ENCODE data around the gene BMP10.

Gene BMP10

DNA sequence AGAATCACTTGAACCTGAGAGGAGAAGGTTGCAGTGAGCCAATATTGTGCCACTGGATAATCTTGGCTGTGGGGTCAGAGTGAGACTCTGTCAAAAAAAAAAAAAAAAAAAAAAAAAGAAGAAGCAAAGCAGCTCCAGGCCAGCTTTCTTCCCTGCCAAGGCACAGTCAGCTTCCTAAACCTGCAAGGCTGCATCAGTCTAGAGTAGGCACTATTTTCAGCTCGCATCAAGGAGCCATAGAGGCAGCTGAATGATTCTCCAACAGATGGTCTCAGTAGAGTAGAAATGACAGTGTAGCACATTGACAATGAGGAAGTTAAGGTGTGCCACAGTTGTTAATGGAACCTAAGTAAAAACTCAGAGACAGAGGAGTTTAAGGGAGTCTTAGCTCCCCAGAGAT, 35.6 kb downstream of the BMP10 start:
- Histone ChIP-seq H3K9me3 (ENCODE audit: control insufficient read depth, low read length) (no peaks in the 10 kb centered on the region), H2BK120ac (ENCODE audit: low read depth, low read length) (no peak overlapping the region), H3K14ac (ENCODE audit: low read length in 2 of 2) (no peak overlapping the region), H4K8ac (ENCODE audit: low read length) (no peak overlapping the region), H3K27me3 (ENCODE audit: control insufficient read depth in 1 of 2, insufficient read depth in 1 of 2, low read length in 2 of 2) (no peaks in the 10 kb centered on the region), H3K79me1 (replicated peaks; ENCODE audit: low read length, poor library complexity, severe bottlenecking) (no peaks in the 10 kb centered on the region), H2AFZ (ENCODE audit: low read depth, low read length) (no peak overlapping the region), H3K4me2 (ENCODE audit: low read length, poor library complexity, severe bottlenecking) (no peak overlapping the region), H3K27ac (ENCODE audit: low read length, poor library complexity, severe bottlenecking) (no peak overlapping the region), H3K4me3 (ENCODE audit: insufficient read depth in 1 of 2, low read depth in 1 of 2, low read length in 2 of 2) (no peak overlapping the region), H3K4me1 (ENCODE audit: control insufficient read depth, insufficient read depth, low read depth, low read length) (peaks cover 13% of the 10 kb centered on the region), H2BK12ac (ENCODE audit: low read length in 2 of 2) (no peak overlapping the region), H4K91ac (ENCODE audit: low read length) (no peak overlapping the region), H2BK15ac (ENCODE audit: low read depth, poor library complexity, severe bottlenecking) (no peak overlapping the region), H3K4ac (ENCODE audit: low read depth in 1 of 2, low read length in 2 of 2) (no peak overlapping the region), H3K18ac (ENCODE audit: low read depth in 1 of 2, low read length in 2 of 2) (peak overlapping the region in 1 of 2 experiments; percentile 40), H2AK5ac (ENCODE audit: low read length, severe bottlenecking) (no peak overlapping the region), H3K36me3 (ENCODE audit: control insufficient read depth in 1 of 2, insufficient read depth in 2 of 2, low read depth in 1 of 2, low read length in 2 of 2) (no peaks in the 10 kb centered on the region), H2BK5ac (ENCODE audit: low read depth, low read length, poor library complexity, severe bottlenecking) (no peak overlapping the region), H3K9ac (ENCODE audit: low read length) (no peak overlapping the region), H3K23ac (ENCODE audit: low read length in 2 of 2) (no peak overlapping the region)
- DNase-seq = no peak
- 92% methylated on average over 1 of the region's 1 CpG for WGBS

DNA sequence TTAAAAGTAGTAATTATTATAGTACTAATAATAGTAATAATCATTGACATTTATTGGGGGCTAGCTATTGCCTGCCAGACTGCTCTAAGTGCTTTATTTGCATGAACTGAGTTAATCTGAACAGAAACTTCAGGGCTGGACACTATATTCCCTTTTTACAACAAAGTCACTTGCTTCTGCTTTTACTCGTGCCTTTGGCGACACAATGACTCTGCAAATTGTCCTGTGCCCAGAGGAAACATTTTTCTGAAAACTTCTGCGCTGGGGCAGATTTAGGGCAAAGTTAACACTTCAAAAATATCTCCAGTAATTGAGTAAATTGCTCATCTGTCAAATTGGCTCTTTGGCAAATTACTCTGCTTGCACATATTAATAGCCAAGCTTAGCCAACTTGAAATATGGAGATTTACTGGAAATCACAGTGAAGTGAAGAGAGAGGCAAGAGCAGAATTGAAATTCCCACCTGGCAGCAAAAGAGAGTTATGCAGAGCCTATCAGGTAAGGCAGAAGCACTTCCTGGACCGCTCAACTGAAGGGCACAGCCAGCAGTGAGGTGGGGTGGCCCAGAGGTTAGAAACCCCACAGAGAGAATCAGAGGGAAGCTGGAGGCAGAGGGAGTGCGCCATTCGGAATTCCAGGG, 36.3 kb downstream of the BMP10 start:
- Histone ChIP-seq H4K8ac (ENCODE audit: low read length) (no peak overlapping the region), H2BK12ac (ENCODE audit: low read length in 2 of 2) (no peak overlapping the region), H3K23ac (ENCODE audit: low read length in 2 of 2) (no peak overlapping the region), H2AK5ac (ENCODE audit: low read length, severe bottlenecking) (no peak overlapping the region), H3K4me3 (ENCODE audit: insufficient read depth in 1 of 2, low read depth in 1 of 2, low read length in 2 of 2) (no peak overlapping the region), H3K27me3 (ENCODE audit: control insufficient read depth in 1 of 2, insufficient read depth in 1 of 2, low read length in 2 of 2) (no peaks in the 10 kb centered on the region), H3K4me1 (ENCODE audit: control insufficient read depth, insufficient read depth, low read depth, low read length) (peaks cover 13% of the 10 kb centered on the region), H3K36me3 (ENCODE audit: control insufficient read depth in 1 of 2, insufficient read depth in 2 of 2, low read depth in 1 of 2, low read length in 2 of 2) (no peaks in the 10 kb centered on the region), H3K27ac (ENCODE audit: low read length, poor library complexity, severe bottlenecking) (no peak overlapping the region), H4K91ac (ENCODE audit: low read length) (no peak overlapping the region), H3K18ac (ENCODE audit: low read depth in 1 of 2, low read length in 2 of 2) (peak overlapping the region in 1 of 2 experiments; percentile 40), H3K9me3 (ENCODE audit: control insufficient read depth, low read length) (no peaks in the 10 kb centered on the region), H3K4ac (ENCODE audit: low read depth in 1 of 2, low read length in 2 of 2) (peak overlapping the region in 1 of 2 experiments; percentile 46), H2BK15ac (ENCODE audit: low read depth, poor library complexity, severe bottlenecking) (peak overlapping the region; percentile 96), H3K9ac (ENCODE audit: low read length) (no peak overlapping the region), H3K79me1 (replicated peaks; ENCODE audit: low read length, poor library complexity, severe bottlenecking) (no peaks in the 10 kb centered on the region), H2BK120ac (ENCODE audit: low read depth, low read length) (no peak overlapping the region), H2BK5ac (ENCODE audit: low read depth, low read length, poor library complexity, severe bottlenecking) (no peak overlapping the region), H3K4me2 (ENCODE audit: low read length, poor library complexity, severe bottlenecking) (no peak overlapping the region), H3K14ac (ENCODE audit: low read length in 2 of 2) (no peak overlapping the region), H2AFZ (ENCODE audit: low read depth, low read length) (no peak overlapping the region)
- DNase-seq = no peak
- WGBS = 77% methylated on average over 6 of the region's 6 CpGs

DNA sequence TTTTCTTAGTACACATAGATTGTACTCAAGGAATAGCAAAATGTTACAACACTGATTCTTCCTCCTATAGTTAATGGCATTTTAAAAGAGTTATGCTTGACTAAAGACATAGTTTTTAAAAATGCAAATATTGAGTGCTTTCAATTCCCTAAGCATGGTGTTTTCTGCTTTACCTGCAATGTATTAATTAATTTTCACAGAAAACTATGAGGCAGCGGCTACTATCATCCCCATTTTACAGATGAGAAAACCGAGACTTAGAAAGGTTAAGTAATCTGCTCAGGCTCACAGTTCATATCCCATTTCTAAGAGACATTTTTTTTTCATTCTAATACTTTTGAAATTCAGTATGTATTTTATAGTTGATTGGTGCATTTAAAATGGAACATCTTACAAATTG, 38.0 kb downstream of the BMP10 start:
- Histone ChIP-seq H2AFZ (ENCODE audit: low read depth, low read length) (no peak overlapping the region), H2AK5ac (ENCODE audit: low read length, severe bottlenecking) (no peak overlapping the region)
- 100% methylated on average over 1 of the region's 2 CpGs for WGBS

DNA sequence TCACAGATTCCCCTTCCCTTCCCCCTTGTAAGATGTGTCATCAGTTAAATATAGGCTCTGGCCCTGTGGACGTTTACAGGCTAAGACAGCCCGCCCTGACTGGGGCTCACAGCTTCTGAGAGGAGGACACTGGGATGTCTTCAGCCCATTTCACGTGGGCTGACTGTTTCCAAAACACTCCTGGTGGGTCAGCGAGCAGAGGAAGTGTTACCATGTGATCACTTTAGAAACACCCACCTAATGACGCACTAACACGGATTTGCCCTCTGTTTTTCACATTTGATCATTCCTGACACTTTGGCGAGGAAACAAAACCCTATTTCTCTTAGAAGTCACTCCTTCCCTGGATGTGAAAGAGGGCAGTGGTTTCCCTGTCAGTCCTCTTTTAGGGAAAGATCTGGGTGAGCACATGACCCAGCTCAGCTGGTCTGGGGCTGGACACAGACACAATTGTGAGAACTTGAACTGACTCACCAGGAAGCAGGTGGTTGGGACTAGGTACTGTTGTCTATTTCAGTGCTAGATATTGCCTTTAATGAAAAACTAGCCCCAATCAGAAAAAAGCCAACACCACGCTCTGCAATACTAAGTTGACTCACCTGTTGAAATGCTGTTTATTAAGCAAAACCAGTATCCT, 38.8 kb downstream of the BMP10 start:
- no peaks in the 10 kb centered on the region for H3K9me3 ChIP-seq (ENCODE audit: control insufficient read depth, low read length)
- peak overlapping the region; percentile 7 for H2AFZ ChIP-seq (ENCODE audit: low read depth, low read length)
- peak overlapping the region; percentile 6 for H2BK120ac ChIP-seq (ENCODE audit: low read depth, low read length)
- no peak overlapping the region for H3K23ac ChIP-seq (ENCODE audit: low read length in 2 of 2)
- H3K4me3 ChIP-seq (ENCODE audit: insufficient read depth in 1 of 2, low read depth in 1 of 2, low read length in 2 of 2) = no peak overlapping the region
- peak overlapping the region; percentile 51 to 86 for H3K4ac ChIP-seq (ENCODE audit: low read depth in 1 of 2, low read length in 2 of 2)
- no peak overlapping the region for H2BK5ac ChIP-seq (ENCODE audit: low read depth, low read length, poor library complexity, severe bottlenecking)
- H3K4me2 ChIP-seq (ENCODE audit: low read length, poor library complexity, severe bottlenecking) = no peak overlapping the region
- peak overlapping the region; percentile 53 for H4K91ac ChIP-seq (ENCODE audit: low read length)
- peak overlapping the region; percentile 74 for H4K8ac ChIP-seq (ENCODE audit: low read length)
- H3K36me3 ChIP-seq (ENCODE audit: control insufficient read depth in 1 of 2, insufficient read depth in 2 of 2, low read depth in 1 of 2, low read length in 2 of 2) = no peaks in the 10 kb centered on the region
- 29% methylated on average over 8 of the region's 8 CpGs for WGBS
- peak; percentile 96 for DNase-seq
- no peaks in the 10 kb centered on the region for H3K27me3 ChIP-seq (ENCODE audit: control insufficient read depth in 1 of 2, insufficient read depth in 1 of 2, low read length in 2 of 2)
- peak overlapping the region; percentile 50 for H3K9ac ChIP-seq (ENCODE audit: low read length)
- no peak overlapping the region for H3K27ac ChIP-seq (ENCODE audit: low read length, poor library complexity, severe bottlenecking)
- no peak overlapping the region for H3K14ac ChIP-seq (ENCODE audit: low read length in 2 of 2)
- peak overlapping the region; percentile 22 for H2AK5ac ChIP-seq (ENCODE audit: low read length, severe bottlenecking)
- H2BK15ac ChIP-seq (ENCODE audit: low read depth, poor library complexity, severe bottlenecking) = peak overlapping the region; percentile 29
- H2BK12ac ChIP-seq (ENCODE audit: low read length in 2 of 2) = peak overlapping the region; percentile 70 to 83
- H3K18ac ChIP-seq (ENCODE audit: low read depth in 1 of 2, low read length in 2 of 2) = peak overlapping the region; percentile 54 to 69
- H3K4me1 ChIP-seq (ENCODE audit: control insufficient read depth, insufficient read depth, low read depth, low read length) = peaks cover 16% of the 10 kb centered on the region
- H3K79me1 ChIP-seq (replicated peaks; ENCODE audit: low read length, poor library complexity, severe bottlenecking) = no peaks in the 10 kb centered on the region

More for the DNA sequence above, 38.0 kb downstream of the BMP10 start:
- Histone ChIP-seq H2BK12ac (ENCODE audit: low read length in 2 of 2) (no peak overlapping the region), H3K4me2 (ENCODE audit: low read length, poor library complexity, severe bottlenecking) (no peak overlapping the region), H3K9ac (ENCODE audit: low read length) (no peak overlapping the region), H4K8ac (ENCODE audit: low read length) (no peak overlapping the region), H3K4me3 (ENCODE audit: insufficient read depth in 1 of 2, low read depth in 1 of 2, low read length in 2 of 2) (no peak overlapping the region), H3K27me3 (ENCODE audit: control insufficient read depth in 1 of 2, insufficient read depth in 1 of 2, low read length in 2 of 2) (no peaks in the 10 kb centered on the region), H2BK15ac (ENCODE audit: low read depth, poor library complexity, severe bottlenecking) (no peak overlapping the region), H4K91ac (ENCODE audit: low read length) (no peak overlapping the region), H3K4me1 (ENCODE audit: control insufficient read depth, insufficient read depth, low read depth, low read length) (peaks cover 16% of the 10 kb centered on the region), H3K36me3 (ENCODE audit: control insufficient read depth in 1 of 2, insufficient read depth in 2 of 2, low read depth in 1 of 2, low read length in 2 of 2) (no peaks in the 10 kb centered on the region), H3K27ac (ENCODE audit: low read length, poor library complexity, severe bottlenecking) (no peak overlapping the region), H3K79me1 (replicated peaks; ENCODE audit: low read length, poor library complexity, severe bottlenecking) (no peaks in the 10 kb centered on the region), H3K14ac (ENCODE audit: low read length in 2 of 2) (no peak overlapping the region), H3K9me3 (ENCODE audit: control insufficient read depth, low read length) (no peaks in the 10 kb centered on the region), H2BK5ac (ENCODE audit: low read depth, low read length, poor library complexity, severe bottlenecking) (no peak overlapping the region), H3K4ac (ENCODE audit: low read depth in 1 of 2, low read length in 2 of 2) (no peak overlapping the region), H3K18ac (ENCODE audit: low read depth in 1 of 2, low read length in 2 of 2) (no peak overlapping the region), H3K23ac (ENCODE audit: low read length in 2 of 2) (no peak overlapping the region), H2BK120ac (ENCODE audit: low read depth, low read length) (no peak overlapping the region)
- no peak for DNase-seq

All from mesenchymal stem cell (in vitro differentiated cells and primary cell).